HEK293T (cell line): ENCODE measurements around the gene INPP4A.

Source experiments
- CTCF ChIA-PET: fragments of 350-600 bp; formaldehyde crosslinking; extraction: SDS; loops from one replicate; lab custom pipeline; 2021; ENCODE audit warnings: antibody characterized with exemption, inconsistent platforms; lab: Yijun Ruan, JAX
- POLR2A ChIA-PET: fragments of 350-600 bp; formaldehyde crosslinking; extraction: SDS; loops from one replicate; lab custom pipeline; 2020; ENCODE audit warnings: antibody characterized with exemption, inconsistent platforms; lab: Yijun Ruan, JAX
- DNase-seq: peaks from one replicate; pipeline ENCODE4 v3.0.0; 2012; ENCODE audit warnings: mixed read lengths; ENCODE audit errors: extremely low spot score
- ARNT ChIP-seq: fragments of 450-650 bp; IDR thresholded peaks from 2 replicates; pipeline ENCODE4 v1.6.1; 2017; ENCODE audit warnings: mild to moderate bottlenecking
- BHLHE40 ChIP-seq: fragments of 450-650 bp; IDR thresholded peaks from 2 replicates; pipeline ENCODE4 v1.6.1; 2016; ENCODE audit warnings: mild to moderate bottlenecking, moderate library complexity, borderline replicate concordance
- CTBP1 ChIP-seq: fragments of 450-650 bp; IDR thresholded peaks from 2 replicates; pipeline ENCODE4 v1.6.1; 2016; ENCODE audit warnings: borderline replicate concordance
- ELF4 ChIP-seq: fragments of 450-650 bp; IDR thresholded peaks from 2 replicates; pipeline ENCODE4 v1.6.1; 2017; ENCODE audit warnings: antibody characterized with exemption
- FOXA1 ChIP-seq: fragments of 450-650 bp; IDR thresholded peaks from 2 replicates; pipeline ENCODE4 v1.6.1; 2016; ENCODE audit warnings: mild to moderate bottlenecking
- FOXK2 ChIP-seq: fragments of 450-650 bp; IDR thresholded peaks from 2 replicates; pipeline ENCODE4 v1.6.1; 2016; ENCODE audit warnings: mild to moderate bottlenecking
- FOXM1 ChIP-seq: fragments of 450-650 bp; IDR thresholded peaks from 2 replicates; pipeline ENCODE4 v1.6.1; 2017; ENCODE audit warnings: mild to moderate bottlenecking, borderline replicate concordance
- HDGF ChIP-seq: fragments of 450-650 bp; IDR thresholded peaks from 2 replicates; pipeline ENCODE4 v1.6.1; 2017; ENCODE audit warnings: antibody characterized with exemption, borderline replicate concordance
- L3MBTL2 ChIP-seq: fragments of 450-650 bp; conservative IDR thresholded peaks from 2 replicates; pipeline ENCODE4 v1.6.1; 2016; ENCODE audit warnings: mild to moderate bottlenecking
- LEF1 ChIP-seq: fragments of 450-650 bp; IDR thresholded peaks from 2 replicates; pipeline ENCODE4 v1.6.1; 2017; ENCODE audit warnings: mild to moderate bottlenecking, borderline replicate concordance
- NFRKB ChIP-seq: fragments of 450-650 bp; IDR thresholded peaks from 2 replicates; pipeline ENCODE4 v1.6.1; 2016; ENCODE audit warnings: mild to moderate bottlenecking, moderate library complexity
- SP1 ChIP-seq: fragments of 450-650 bp; IDR thresholded peaks from 2 replicates; pipeline ENCODE4 v1.6.1; 2017
- SUZ12 ChIP-seq: fragments of 450-650 bp; IDR thresholded peaks from 2 replicates; pipeline ENCODE4 v1.6.1; 2016; ENCODE audit warnings: mild to moderate bottlenecking
- TARDBP ChIP-seq: fragments of 450-650 bp; IDR thresholded peaks from 2 replicates; pipeline ENCODE4 v1.6.1; 2016
- ZNF384 ChIP-seq: fragments of 450-650 bp; IDR thresholded peaks from 2 replicates; pipeline ENCODE4 v1.6.1; 2016
- TF ChIP-seq, protein P1 (sequence below): fragments of 450-650 bp; IDR thresholded peaks from 2 replicates; pipeline ENCODE4 v1.6.1; 2016

Gene INPP4A

DNA sequence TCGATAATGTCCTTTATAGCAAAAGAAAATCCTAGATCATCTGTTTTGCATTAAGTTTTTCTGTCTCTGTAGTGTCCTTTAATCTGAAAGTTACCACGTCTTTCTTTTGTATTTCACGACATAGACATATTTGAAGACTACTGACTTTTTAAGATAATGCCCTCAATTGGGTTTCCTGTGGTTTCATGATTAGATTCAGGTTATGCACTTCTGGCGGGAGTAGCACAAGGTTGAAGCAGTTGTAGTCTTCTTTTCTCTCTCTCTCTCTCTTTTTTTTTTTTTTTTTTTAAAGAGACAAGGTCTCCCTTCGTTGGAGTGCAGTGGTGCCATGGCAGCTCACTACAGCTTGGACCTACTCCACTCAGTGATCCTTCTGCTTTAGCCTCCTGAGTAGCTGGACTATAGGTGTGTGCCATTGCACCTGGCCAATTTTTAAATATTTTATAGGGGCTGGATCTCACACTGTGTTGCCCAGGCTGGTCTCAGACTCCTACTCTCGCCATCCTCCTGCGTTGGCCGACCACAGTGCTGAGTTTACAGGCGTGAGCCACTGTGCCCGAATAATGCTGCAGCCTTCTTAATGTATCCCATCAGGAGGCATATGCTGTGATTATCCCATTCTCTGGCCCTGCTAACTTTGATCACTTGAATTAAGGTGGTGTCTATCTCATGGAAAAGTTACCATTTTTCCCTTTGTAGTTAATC, 3.9 kb downstream of the INPP4A start:
- ChIA-PET POLR2A (no interaction called here), CTCF (no interaction called here)
- no peak for TF ChIP-seq LEF1
- TF ChIP-seq ZNF384: peak; percentile 83
- TF ChIP-seq HDGF: no peak
- no peak for TF ChIP-seq FOXA1
- no peak for TF ChIP-seq FOXK2
- no peak for DNase-seq

- no peak for TF ChIP-seq SP1
- TF ChIP-seq NFRKB: no peak
- POLR2A ChIA-PET: no interaction called here
- DNase-seq: no peak
- CTCF ChIA-PET: interaction anchor here (1.6 kb wide), 1 partner anchor 35 kb away, joined by 5 read pairs; no protein-coding TSS in a partner anchor
Measured at GRCh38 chr2:98452396-98453027, 7.9 kb downstream of the INPP4A start.

GRCh38 chr2:98453083-98453482, 8.4 kb downstream of the INPP4A start:
- TF ChIP-seq L3MBTL2: no peak
- TF ChIP-seq ZNF384: no peak
- TF ChIP-seq, protein P1, sequence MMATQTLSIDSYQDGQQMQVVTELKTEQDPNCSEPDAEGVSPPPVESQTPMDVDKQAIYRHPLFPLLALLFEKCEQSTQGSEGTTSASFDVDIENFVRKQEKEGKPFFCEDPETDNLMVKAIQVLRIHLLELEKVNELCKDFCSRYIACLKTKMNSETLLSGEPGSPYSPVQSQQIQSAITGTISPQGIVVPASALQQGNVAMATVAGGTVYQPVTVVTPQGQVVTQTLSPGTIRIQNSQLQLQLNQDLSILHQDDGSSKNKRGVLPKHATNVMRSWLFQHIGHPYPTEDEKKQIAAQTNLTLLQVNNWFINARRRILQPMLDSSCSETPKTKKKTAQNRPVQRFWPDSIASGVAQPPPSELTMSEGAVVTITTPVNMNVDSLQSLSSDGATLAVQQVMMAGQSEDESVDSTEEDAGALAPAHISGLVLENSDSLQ: no peak
- TF ChIP-seq CTBP1: no peak
- no peak for TF ChIP-seq TARDBP
- TF ChIP-seq FOXM1: no peak
- no peak for TF ChIP-seq SP1
- TF ChIP-seq HDGF: no peak
- TF ChIP-seq FOXA1: no peak
- TF ChIP-seq ARNT: no peak
- TF ChIP-seq SUZ12: no peak
- TF ChIP-seq FOXK2: no peak
- TF ChIP-seq ELF4: no peak
- TF ChIP-seq NFRKB: no peak
- no peak for TF ChIP-seq BHLHE40
- no peak for TF ChIP-seq LEF1
- no peak for DNase-seq
- POLR2A ChIA-PET: no interaction called here
- CTCF ChIA-PET: interaction anchor here (1.6 kb wide), 1 partner anchor 35 kb away, joined by 5 read pairs; no protein-coding TSS in a partner anchor

GRCh38 chr2:98453531-98453930, 8.9 kb downstream of the INPP4A start:
- no peak for DNase-seq
- TF ChIP-seq CTBP1 (no peak), LEF1 (no peak), ELF4 (no peak), TARDBP (no peak), FOXA1 (no peak), NFRKB (no peak), FOXK2 (no peak), FOXM1 (no peak), ZNF384 (no peak), L3MBTL2 (no peak), SUZ12 (no peak), SP1 (no peak), BHLHE40 (no peak)
- TF ChIP-seq, protein P1: no peak
- CTCF ChIA-PET: no interaction called here
- POLR2A ChIA-PET: no interaction called here

GRCh38 chr2:98454073-98454472, 9.4 kb downstream of the INPP4A start:
- ChIA-PET CTCF (no interaction called here), POLR2A (no interaction called here)
- TF ChIP-seq, protein P1: no peak
- TF ChIP-seq TARDBP (no peak), HDGF (no peak), SUZ12 (no peak), BHLHE40 (no peak), FOXK2 (no peak), ZNF384 (no peak), L3MBTL2 (no peak), ELF4 (no peak), SP1 (no peak), LEF1 (no peak), ARNT (no peak), CTBP1 (no peak), NFRKB (no peak), FOXM1 (no peak), FOXA1 (no peak)
- DNase-seq: no peak

DNA sequence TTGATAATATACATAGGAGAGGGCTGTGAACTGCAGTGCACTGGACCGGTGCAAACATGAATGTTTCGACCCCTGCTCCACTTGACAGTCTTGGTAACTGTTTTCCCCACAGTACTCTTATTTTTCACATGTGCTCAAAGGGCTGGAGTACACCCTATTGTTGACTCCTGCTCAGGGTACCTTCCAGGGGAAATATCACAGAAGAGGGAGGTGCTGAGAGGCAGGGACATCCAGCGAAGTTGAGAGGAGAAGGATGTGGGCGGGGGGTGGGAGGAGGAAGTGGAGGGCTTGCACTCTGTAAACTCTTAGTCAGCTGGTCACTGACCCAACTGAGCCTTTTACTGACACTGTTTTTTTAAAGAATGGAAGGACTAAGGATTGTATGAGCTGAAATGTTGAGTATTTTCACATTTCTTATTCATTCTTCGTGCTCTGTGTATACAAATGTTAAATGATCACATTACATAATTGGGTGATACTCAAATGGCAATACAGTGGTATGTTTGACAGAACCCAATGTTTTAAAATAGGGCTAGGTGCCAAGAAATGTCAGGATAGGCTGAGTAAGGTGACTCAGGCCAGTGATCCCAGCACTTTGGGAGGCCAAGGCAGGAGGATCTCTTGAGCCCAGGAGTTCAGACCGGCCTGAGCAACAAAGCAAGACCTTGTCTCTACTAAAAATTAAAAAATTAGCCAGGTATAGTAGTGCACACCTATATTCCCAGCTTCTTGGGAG, 10.0 kb downstream of the INPP4A start:
- ChIA-PET POLR2A (interaction anchor here (0.6 kb wide), 1 partner anchor 10 kb away, joined by 3 read pairs; the partner anchor contains the start of gene INPP4A), CTCF (no interaction called here)
- no peak for TF ChIP-seq L3MBTL2
- no peak for TF ChIP-seq ARNT
- no peak for TF ChIP-seq FOXK2
- peak; percentile 4 for DNase-seq
